Measurements from ENCODE around the gene ME3. TPM values are rescaled to one million over a fixed set of nuclear protein-coding genes. Genes with fewer than 3 reads are reported as not detected.

ME3 gene
- total RNA-seq, 2 donors from 2014 or later = 13.8 to 20.3 TPM

DNA sequence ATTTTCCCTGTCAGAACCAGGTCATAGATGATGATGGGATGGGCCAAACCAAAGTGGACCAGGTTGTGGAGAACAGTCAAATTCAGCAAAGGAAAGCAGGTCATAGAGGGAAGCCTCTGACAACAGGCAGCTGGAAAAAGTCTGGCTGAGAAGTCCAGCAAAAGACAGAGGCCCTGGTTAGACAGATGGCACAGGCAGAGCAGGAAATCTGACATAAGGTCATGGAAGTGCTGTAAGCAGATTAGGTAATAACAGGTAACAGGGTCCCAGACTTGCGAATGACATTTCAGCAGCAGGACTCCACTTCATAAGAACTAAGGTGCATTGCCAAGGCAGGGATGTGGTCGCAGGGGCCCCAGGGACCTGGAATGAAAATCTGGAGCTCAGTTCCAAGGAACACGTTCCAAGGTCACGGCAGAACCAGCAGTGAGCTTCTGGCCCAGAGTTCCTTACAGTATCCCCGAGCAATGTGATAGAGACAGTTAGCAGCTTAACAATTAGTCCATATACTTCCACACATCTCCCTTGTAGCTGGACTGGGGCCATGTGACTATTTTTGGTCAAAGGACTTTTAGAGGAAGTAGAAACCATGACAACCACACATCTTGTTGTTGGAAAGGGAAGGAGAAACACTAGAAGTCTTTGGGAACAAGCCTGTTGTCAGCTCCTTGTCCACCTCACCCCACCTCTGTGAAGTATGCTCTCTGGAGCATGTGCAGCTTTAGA is 75.4 kb downstream of the ME3 start:
- intact Hi-C loops (cut with DNase I) = no loop called here

DNA sequence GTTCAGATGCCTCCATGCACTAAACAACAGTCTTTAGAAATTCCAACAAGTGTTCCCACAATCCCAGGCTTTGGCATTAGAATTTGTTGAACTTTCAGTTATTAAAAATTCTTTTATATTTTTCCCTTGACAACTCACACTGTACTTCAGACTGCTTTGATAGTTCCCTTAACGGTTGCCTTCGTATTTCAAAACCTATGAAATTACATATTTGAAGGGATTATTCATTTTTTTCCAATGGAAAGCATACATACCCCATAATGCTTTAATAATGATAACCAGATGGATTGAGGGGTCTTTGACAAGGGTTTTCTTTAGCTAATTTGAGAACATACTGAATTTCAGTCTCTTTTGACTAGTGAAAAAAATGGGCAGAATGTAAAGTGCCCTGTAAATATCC is 76.5 kb downstream of the ME3 start:
- no peak overlapping the region for H3K4me3 ChIP-seq
- no peak overlapping the region for H3K27ac ChIP-seq
- TF ChIP-seq, protein P1, sequence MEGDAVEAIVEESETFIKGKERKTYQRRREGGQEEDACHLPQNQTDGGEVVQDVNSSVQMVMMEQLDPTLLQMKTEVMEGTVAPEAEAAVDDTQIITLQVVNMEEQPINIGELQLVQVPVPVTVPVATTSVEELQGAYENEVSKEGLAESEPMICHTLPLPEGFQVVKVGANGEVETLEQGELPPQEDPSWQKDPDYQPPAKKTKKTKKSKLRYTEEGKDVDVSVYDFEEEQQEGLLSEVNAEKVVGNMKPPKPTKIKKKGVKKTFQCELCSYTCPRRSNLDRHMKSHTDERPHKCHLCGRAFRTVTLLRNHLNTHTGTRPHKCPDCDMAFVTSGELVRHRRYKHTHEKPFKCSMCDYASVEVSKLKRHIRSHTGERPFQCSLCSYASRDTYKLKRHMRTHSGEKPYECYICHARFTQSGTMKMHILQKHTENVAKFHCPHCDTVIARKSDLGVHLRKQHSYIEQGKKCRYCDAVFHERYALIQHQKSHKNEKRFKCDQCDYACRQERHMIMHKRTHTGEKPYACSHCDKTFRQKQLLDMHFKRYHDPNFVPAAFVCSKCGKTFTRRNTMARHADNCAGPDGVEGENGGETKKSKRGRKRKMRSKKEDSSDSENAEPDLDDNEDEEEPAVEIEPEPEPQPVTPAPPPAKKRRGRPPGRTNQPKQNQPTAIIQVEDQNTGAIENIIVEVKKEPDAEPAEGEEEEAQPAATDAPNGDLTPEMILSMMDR (IDR thresholded peaks at IDR 0.05) = no peak
- no peaks in the 10 kb centered on the region for H3K36me3 ChIP-seq
- DNase-seq = no peak
- intact Hi-C loops (cut with DNase I) = no loop called here
- H3K4me1 ChIP-seq = no peaks in the 10 kb centered on the region
- H3K9me3 ChIP-seq = no peaks in the 10 kb centered on the region
- no peaks in the 10 kb centered on the region for H3K27me3 ChIP-seq
- no peak overlapping the region for H3K9ac ChIP-seq (ENCODE audit: low read depth in 2 of 2, low read length in 2 of 2)

More for the DNA sequence above, 75.4 kb downstream of the ME3 start:
- H3K36me3 ChIP-seq = no peaks in the 10 kb centered on the region
- TF ChIP-seq, protein P1 (IDR thresholded peaks at IDR 0.05) = no peak
- H3K4me1 ChIP-seq = no peaks in the 10 kb centered on the region
- H3K27me3 ChIP-seq = no peaks in the 10 kb centered on the region
- no peak overlapping the region for H3K4me3 ChIP-seq
- no peak for DNase-seq
- H3K9ac ChIP-seq (ENCODE audit: low read depth in 2 of 2, low read length in 2 of 2) = no peak overlapping the region
- H3K27ac ChIP-seq = no peak overlapping the region
- no peaks in the 10 kb centered on the region for H3K9me3 ChIP-seq

DNA sequence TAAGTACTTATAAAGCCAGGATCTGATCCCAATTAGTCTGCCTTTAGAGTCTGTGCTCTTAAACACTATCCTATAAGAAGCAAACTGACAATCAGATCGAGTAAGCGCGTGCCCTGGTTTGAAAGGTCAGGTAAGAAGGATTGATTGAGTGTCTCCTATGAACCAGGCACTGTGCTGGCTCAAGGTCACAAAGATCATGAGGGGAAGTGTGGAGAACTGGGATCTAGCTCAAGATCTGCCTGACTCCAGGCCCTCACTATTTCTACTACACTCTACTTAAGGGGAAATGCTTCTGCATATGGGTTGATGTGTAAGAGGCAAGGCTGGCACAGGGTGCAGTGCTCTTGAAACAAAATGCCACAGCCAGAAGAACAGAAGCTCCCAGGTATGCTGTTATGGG is 77.0 kb downstream of the ME3 start:
- H3K27ac ChIP-seq = no peak overlapping the region
- no peak overlapping the region for H3K9ac ChIP-seq (ENCODE audit: low read depth in 2 of 2, low read length in 2 of 2)
- H3K9me3 ChIP-seq = no peaks in the 10 kb centered on the region
- H3K4me1 ChIP-seq = no peaks in the 10 kb centered on the region
- TF ChIP-seq, protein P1 (IDR thresholded peaks at IDR 0.05) = no peak
- no peaks in the 10 kb centered on the region for H3K27me3 ChIP-seq
- intact Hi-C loops (cut with DNase I) = no loop called here
- no peak overlapping the region for H3K4me3 ChIP-seq
- H3K36me3 ChIP-seq = no peaks in the 10 kb centered on the region
- no peak for DNase-seq

DNA sequence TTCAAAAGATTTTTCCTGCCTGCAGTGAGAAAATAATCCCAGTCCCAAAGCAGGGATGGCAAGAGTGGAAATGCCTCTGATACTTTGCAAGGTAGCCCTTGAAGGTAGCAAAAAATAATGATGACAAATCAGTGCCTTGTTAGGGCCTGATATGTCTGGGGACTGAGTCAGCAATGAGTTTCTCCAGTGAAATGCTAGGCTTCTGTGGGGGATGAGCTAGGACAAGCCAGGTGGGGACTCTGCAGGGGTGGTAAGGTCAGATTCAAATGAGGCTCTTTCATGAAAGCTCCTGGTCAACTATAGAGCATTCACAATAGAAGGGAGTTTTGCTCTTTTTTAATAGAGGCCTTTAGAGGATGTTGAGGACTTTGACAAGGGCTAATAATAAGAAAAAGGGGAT is 77.7 kb downstream of the ME3 start:
- no peaks in the 10 kb centered on the region for H3K9me3 ChIP-seq
- TF ChIP-seq, protein P1 (IDR thresholded peaks at IDR 0.05) = no peak
- H3K27ac ChIP-seq = no peak overlapping the region
- no peak overlapping the region for H3K9ac ChIP-seq (ENCODE audit: low read depth in 2 of 2, low read length in 2 of 2)
- intact Hi-C loops (cut with DNase I) = no loop called here
- H3K4me3 ChIP-seq = no peak overlapping the region
- H3K27me3 ChIP-seq = no peaks in the 10 kb centered on the region
- no peaks in the 10 kb centered on the region for H3K4me1 ChIP-seq
- no peaks in the 10 kb centered on the region for H3K36me3 ChIP-seq
- no peak for DNase-seq

DNA sequence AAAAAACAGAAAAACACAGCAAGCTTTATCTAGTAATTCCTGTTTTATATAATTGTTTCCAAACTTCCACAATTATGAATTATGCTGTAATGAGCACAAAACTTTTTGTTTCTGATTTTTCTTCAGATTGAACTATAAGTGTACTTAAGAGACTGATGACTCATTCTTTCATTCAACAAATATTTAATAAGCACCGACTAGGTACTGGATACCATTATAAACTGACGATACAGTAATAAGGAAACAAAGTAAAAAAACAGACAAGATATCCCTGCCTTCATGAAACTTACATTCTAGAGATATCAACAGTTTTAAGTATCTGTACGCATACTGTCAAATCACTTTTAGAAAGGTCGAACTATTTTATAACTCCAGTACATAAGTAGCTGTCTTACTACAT is 78.6 kb downstream of the ME3 start:
- Histone ChIP-seq H3K27ac (peak overlapping the region; percentile 14), H3K4me1 (no peaks in the 10 kb centered on the region), H3K9ac (ENCODE audit: low read depth in 2 of 2, low read length in 2 of 2) (no peak overlapping the region), H3K27me3 (no peaks in the 10 kb centered on the region), H3K9me3 (no peaks in the 10 kb centered on the region), H3K36me3 (no peaks in the 10 kb centered on the region), H3K4me3 (no peak overlapping the region)
- no peak for DNase-seq
- TF ChIP-seq, protein P1 (IDR thresholded peaks at IDR 0.05) = no peak
- intact Hi-C loops (cut with DNase I) = no loop called here

Data from colonic mucosa (tissue), 4 donors.